Measurements from ENCODE around the gene AXIN2. TPM values are rescaled to one million over a fixed set of nuclear protein-coding genes. Genes with fewer than 3 reads are reported as not detected.

The AXIN2 gene
- total and polyA plus RNA-seq, 11 donors: 5.6 to 24.0 (median 12.9) TPM

DNA sequence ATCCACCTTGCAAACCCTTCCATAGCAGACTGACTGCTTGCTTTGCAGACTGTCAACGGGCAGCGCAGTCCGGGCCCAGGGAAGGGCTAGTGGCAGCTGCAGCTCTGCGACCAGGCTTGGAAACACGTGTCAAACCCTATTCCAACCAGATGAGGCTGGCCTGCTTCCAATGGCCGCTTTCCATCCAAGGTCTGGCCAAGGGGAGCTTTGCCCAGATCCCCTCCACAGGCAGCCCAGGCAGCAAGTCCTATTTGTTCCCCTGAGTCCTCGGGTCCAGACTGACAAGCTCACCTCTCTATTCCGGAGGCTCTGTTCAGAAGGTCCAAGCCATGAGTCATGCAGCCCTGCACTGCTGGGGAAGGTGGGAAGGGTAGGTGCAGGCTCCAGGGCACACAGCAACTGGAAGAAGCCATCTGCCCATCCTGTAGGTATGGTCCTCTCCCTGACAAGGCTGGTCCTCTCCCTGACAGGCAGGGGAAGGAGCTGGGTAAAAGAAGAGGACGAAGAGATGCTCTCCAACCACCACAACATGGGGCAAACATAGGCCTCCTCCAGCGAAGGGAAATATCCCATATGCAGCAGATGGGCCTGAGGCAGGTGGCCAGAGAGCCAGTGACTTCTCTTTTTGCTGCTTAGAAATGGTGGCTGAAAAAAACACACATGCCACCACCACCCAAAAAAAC, 22.6 kb upstream of the AXIN2 start:
- H3K4me1 ChIP-seq: peaks cover 0 to 38% (median 23%) of the 10 kb centered on the region in 12 donors
- intact Hi-C loops (cut with DNase I): no loop called here
- TF ChIP-seq, protein P1, sequence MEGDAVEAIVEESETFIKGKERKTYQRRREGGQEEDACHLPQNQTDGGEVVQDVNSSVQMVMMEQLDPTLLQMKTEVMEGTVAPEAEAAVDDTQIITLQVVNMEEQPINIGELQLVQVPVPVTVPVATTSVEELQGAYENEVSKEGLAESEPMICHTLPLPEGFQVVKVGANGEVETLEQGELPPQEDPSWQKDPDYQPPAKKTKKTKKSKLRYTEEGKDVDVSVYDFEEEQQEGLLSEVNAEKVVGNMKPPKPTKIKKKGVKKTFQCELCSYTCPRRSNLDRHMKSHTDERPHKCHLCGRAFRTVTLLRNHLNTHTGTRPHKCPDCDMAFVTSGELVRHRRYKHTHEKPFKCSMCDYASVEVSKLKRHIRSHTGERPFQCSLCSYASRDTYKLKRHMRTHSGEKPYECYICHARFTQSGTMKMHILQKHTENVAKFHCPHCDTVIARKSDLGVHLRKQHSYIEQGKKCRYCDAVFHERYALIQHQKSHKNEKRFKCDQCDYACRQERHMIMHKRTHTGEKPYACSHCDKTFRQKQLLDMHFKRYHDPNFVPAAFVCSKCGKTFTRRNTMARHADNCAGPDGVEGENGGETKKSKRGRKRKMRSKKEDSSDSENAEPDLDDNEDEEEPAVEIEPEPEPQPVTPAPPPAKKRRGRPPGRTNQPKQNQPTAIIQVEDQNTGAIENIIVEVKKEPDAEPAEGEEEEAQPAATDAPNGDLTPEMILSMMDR (IDR thresholded peaks at IDR 0.05): no peak
- TF ChIP-seq POLR2A (IDR thresholded peaks at IDR 0.05): no peak
- no peaks in the 10 kb centered on the region for H3K27me3 ChIP-seq
- peak overlapping the region in 1 of 12 donors; percentile 49 for H3K27ac ChIP-seq
- DNase-seq: peak in 2 of 5 donors; percentile 36 to 62
- no peaks in the 10 kb centered on the region for H3K36me3 ChIP-seq
- WGBS, 4 donors: 51 to 80% (median 57%) methylated on average over 2 to 10 of the region's 10 CpGs
- no peaks in the 10 kb centered on the region for H3K9me3 ChIP-seq
- ATAC-seq: peak; percentile 15 to 47 (median 30)
- no peak overlapping the region for H3K4me3 ChIP-seq

DNA sequence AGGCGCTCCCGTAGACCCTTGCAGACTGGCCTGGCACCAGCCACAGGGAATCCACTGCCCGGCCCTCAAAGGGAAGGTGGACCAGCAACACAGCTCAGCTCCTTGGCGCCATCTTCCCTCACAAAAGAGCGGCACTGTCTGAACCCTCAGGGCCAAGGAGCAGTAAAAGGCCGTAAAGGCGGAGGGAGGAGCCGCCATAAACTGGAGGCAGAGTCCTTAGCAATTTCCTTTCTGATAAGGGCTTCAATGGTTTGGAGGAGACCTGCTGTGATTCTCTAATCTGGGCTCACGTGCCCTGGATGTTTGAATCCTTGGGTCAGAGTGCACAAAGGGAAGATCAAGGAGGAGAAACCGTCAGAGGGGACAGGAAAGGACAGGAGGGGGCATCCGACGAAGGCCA, 15.5 kb upstream of the AXIN2 start:
- no peaks in the 10 kb centered on the region for H3K9me3 ChIP-seq
- no peaks in the 10 kb centered on the region for H3K36me3 ChIP-seq
- no peak for ATAC-seq
- no peak overlapping the region for H3K4me3 ChIP-seq
- DNase-seq: no peak
- H3K4me1 ChIP-seq: no peaks in the 10 kb centered on the region
- intact Hi-C loops (cut with DNase I): no loop called here
- TF ChIP-seq, protein P1 (IDR thresholded peaks at IDR 0.05): no peak
- 74 to 82% (median 76%) methylated on average over 12 of the region's 12 CpGs for WGBS, 4 donors
- no peaks in the 10 kb centered on the region for H3K27me3 ChIP-seq
- H3K27ac ChIP-seq: no peak overlapping the region

DNA sequence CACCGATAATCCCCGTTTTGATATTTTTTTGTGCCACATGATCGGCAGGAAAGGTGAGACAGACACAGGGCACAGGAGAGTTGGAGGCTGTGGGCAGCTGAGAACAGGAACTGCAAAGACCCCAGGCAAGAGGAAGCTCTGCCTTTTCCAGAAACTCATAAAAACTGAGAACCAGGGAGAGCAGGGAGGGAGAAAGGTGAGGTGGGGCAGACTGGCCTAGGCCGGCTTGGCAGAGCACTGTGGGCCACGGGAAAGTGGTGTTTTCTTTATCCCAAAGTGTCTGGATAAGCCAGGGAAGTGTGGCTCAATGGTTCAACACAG, 11.8 kb upstream of the AXIN2 start:
- H3K27ac ChIP-seq: no peak overlapping the region
- H3K4me3 ChIP-seq: no peak overlapping the region
- no peaks in the 10 kb centered on the region for H3K9me3 ChIP-seq
- intact Hi-C loops (cut with DNase I): no loop called here
- DNase-seq (no peak), ATAC-seq (no peak)
- H3K27me3 ChIP-seq: no peaks in the 10 kb centered on the region
- H3K36me3 ChIP-seq: no peaks in the 10 kb centered on the region
- H3K4me1 ChIP-seq: no peaks in the 10 kb centered on the region
- no peak for TF ChIP-seq POLR2A (IDR thresholded peaks at IDR 0.05)
- TF ChIP-seq, protein P1 (IDR thresholded peaks at IDR 0.05): no peak
- 70 to 87% (median 75%) methylated on average over 5 of the region's 5 CpGs for WGBS, 4 donors

DNA sequence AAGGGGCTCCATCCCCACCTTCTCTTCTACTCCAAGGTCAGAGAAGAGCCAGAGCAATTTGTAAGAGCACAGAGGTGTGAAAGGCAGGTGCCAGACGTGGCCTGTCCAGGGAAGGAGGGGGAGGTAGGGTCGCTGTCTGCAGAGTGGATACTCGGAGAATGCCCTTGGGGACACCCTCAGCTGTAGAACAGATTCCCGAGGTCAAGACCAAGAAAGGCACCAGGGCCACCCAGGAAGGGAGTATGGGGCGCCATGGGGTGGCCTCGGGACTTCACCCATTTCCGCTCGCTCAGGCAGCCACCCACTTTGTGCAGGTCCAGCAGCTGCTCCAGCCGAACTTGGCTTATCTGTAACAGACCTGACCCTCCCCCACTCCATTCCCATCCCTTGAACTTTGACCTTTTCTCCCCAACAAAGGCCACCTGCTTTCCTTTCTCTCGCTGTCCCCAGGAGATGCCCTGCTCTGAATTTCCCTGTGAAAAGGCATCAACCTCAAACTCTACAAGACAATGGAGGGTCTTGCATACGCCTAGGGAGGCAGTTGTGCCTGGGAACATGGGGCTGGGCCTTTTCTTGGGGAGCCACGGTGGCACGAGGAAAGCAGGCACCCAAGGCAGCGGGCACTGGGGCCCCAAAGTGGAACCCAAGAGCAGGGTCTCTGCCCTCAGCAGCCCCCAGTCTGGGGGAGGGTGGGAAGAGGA, 11.3 kb upstream of the AXIN2 start:
- intact Hi-C loops (cut with DNase I): no loop called here
- H3K4me1 ChIP-seq: no peaks in the 10 kb centered on the region
- H3K27me3 ChIP-seq: no peaks in the 10 kb centered on the region
- WGBS, 4 donors: 74 to 76% (median 75%) methylated on average over 14 of the region's 14 CpGs
- no peak overlapping the region for H3K27ac ChIP-seq
- ATAC-seq (no peak), DNase-seq (no peak)
- no peak for TF ChIP-seq POLR2A (IDR thresholded peaks at IDR 0.05)
- TF ChIP-seq, protein P1 (IDR thresholded peaks at IDR 0.05): no peak
- H3K9me3 ChIP-seq: no peaks in the 10 kb centered on the region
- H3K4me3 ChIP-seq: no peak overlapping the region
- no peaks in the 10 kb centered on the region for H3K36me3 ChIP-seq
